ENCODE measurements around the gene SPATA31E1.
"Not testable (repeated sequence)": the region's sequence is repeated elsewhere in the genome, so short reads cannot be mapped to it uniquely, and the experiment has no call there.

The SPATA31E1 gene

DNA sequence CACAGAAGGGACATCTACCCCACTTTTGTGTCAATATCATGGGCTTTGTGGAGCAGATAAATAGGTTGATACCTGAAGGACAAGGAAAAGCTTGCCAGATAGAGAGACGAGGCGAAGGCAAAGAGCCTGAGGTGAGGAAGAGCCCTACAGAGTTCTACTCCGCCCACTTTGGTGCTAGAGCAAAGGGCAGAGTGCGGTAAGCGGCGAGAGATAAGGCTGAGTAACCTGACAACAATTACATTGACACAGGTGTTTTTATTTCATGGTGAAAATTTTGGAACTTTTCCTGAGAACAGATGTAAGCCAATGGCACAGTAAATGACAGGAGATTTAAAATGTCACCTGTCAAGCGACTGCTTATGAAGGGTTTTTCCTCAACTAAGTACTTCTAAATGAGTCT is 51.8 kb downstream of the SPATA31E1 start:
- DNase-seq (ENCODE audit: low spot score) = not testable (repeated sequence)

DNA sequence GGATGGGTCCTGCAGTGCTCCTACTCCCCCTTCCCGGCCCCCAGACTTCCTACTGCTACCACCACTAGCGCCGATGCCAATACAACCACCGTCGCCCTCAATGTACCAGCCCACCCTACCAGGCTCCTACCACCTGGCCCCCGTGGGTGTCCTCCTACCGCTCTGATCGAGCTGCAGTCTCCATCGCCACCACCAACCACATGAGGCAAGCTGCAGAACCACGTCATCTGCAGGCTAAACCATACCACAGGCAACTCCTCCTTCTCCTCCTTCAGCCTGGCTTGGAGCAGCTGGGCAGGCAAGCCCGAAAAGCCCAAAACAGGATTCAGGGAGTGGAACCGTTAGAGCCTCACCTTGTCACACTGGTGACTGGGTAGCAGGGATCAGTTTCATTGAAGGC is 54.7 kb downstream of the SPATA31E1 start:
- DNase-seq (ENCODE audit: low spot score) = not testable (repeated sequence)

DNA sequence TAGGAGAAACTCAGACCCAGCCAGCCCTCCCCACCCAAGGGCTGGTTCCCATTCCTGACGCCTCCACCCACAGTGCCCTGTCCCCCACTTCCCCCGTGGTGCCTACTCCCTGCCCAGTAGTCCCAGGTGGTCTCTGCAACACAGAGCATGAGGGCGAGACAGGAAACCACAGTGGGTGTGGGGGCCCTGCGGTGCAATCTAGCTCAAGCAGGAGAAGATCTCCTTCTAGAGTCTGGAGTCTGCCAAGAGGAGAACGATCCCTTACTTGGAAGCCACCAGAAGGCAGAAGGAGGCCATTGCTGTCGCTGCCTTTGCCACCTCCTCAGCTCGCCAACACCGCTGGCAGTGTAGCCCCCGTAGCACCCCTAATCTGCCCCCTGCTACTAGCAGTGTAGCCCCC is 55.2 kb downstream of the SPATA31E1 start:
- DNase-seq (ENCODE audit: low spot score) = not testable (repeated sequence)

- not testable (repeated sequence) for DNase-seq (ENCODE audit: low spot score)
Observed at GRCh38 chr9:87938336-87938735, 55.7 kb downstream of the SPATA31E1 start.
